Sigmoid colon (tissue), 4 donors: ENCODE data around the gene ALCAM.

Experiments
- CTCF ChIP-seq, 4 experiments: fragments of 450-650 bp in 3 of 4; fragments of 200-600 bp in 1 of 4; IDR thresholded peaks; one replicate each; pipeline ENCODE4 v1.5.1; 2016 to 2019; ENCODE audit warnings: antibody characterized with exemption in 4 of 4, mild to moderate bottlenecking in 3 of 4, moderate library complexity in 2 of 4
- EP300 ChIP-seq, 4 donors: sonication (generic); formaldehyde crosslinking; IDR thresholded peaks; one replicate each; pipeline ENCODE4 v1.6.1; 2017; ENCODE audit warnings: antibody characterized with exemption in 4 of 4

GRCh38 chr3:105580296-105580965, 213.7 kb downstream of the ALCAM start:
- TF ChIP-seq CTCF (IDR thresholded peaks at IDR 0.05) (no peak), EP300 (IDR thresholded peaks at IDR 0.05) (no peak)
